GM23338 (cell line): ENCODE results near the gene KCTD4.
"Not testable (repeated sequence)": the region's sequence is repeated elsewhere in the genome, so short reads cannot be mapped to it uniquely, and the experiment has no call there.

Experiments used
- CREB1 ChIP-seq: fragments of 250-450 bp; sonication (Bioruptor Pico); IDR thresholded peaks from 2 replicates; pipeline ENCODE4 v1.5.0; 2020; ENCODE audit warnings: low read depth, mild to moderate bottlenecking, moderate library complexity
- EZH2 ChIP-seq: fragments of 200-600 bp; sonication (generic); IDR thresholded peaks from one replicate; pipeline ENCODE4 v1.8.0; 2017; ENCODE audit warnings: antibody characterized with exemption, mild to moderate bottlenecking, low read depth; ENCODE audit not compliant: unreplicated experiment
- EZH2phosphoT487 ChIP-seq: fragments of 200-600 bp; sonication (generic); IDR thresholded peaks from one replicate; pipeline ENCODE4 v1.8.1; 2018; ENCODE audit warnings: antibody characterized with exemption; ENCODE audit not compliant: unreplicated experiment
- JUNB ChIP-seq: IDR thresholded peaks from one replicate; pipeline ENCODE4 v1.6.1; 2016; ENCODE audit warnings: antibody characterized with exemption; ENCODE audit not compliant: unreplicated experiment
- POLR2AphosphoS5 ChIP-seq: IDR thresholded peaks from 2 replicates; pipeline ENCODE4 v1.6.1; 2016; ENCODE audit warnings: antibody characterized with exemption, low read depth
- STAT1 ChIP-seq: IDR thresholded peaks from one replicate; pipeline ENCODE4 v1.6.1; 2016; ENCODE audit warnings: antibody characterized with exemption; ENCODE audit not compliant: unreplicated experiment
- ZNF114 ChIP-seq: fragments of 250-450 bp; sonication (Bioruptor Pico); IDR thresholded peaks from 2 replicates; pipeline ENCODE4 v1.5.0; 2020; ENCODE audit warnings: mild to moderate bottlenecking, moderate library complexity
- ZNF331 ChIP-seq: fragments of 250-450 bp; sonication (Bioruptor Pico); IDR thresholded peaks from 2 replicates; pipeline ENCODE4 v1.5.0; 2020; ENCODE audit warnings: low read depth, mild to moderate bottlenecking, moderate library complexity
- TF ChIP-seq, protein P1 (sequence below), 2 experiments: fragments of 200-600 bp in 1 of 2; sonication (generic) in 1 of 2; conservative IDR thresholded peaks; 2 replicates each; pipeline versions ENCODE4 v1.5.1 to v1.6.1; 2016 to 2017; ENCODE audit warnings: antibody characterized with exemption in 2 of 2, low read depth in 2 of 2, mild to moderate bottlenecking in 2 of 2, moderate library complexity in 1 of 2
- TF ChIP-seq, protein P2 (sequence below): IDR thresholded peaks from one replicate; pipeline ENCODE4 v1.6.1; 2018; ENCODE audit warnings: antibody characterized with exemption; ENCODE audit not compliant: unreplicated experiment
- TF ChIP-seq, protein P3 (sequence below): IDR thresholded peaks from 2 replicates; pipeline ENCODE4 v1.6.1; 2016; ENCODE audit warnings: antibody characterized with exemption
- TF ChIP-seq, protein P4 (sequence below): fragments of 250-450 bp; sonication (Bioruptor Pico); IDR thresholded peaks from 2 replicates; pipeline ENCODE4 v1.5.0; 2020; ENCODE audit warnings: mild to moderate bottlenecking, moderate library complexity

DNA sequence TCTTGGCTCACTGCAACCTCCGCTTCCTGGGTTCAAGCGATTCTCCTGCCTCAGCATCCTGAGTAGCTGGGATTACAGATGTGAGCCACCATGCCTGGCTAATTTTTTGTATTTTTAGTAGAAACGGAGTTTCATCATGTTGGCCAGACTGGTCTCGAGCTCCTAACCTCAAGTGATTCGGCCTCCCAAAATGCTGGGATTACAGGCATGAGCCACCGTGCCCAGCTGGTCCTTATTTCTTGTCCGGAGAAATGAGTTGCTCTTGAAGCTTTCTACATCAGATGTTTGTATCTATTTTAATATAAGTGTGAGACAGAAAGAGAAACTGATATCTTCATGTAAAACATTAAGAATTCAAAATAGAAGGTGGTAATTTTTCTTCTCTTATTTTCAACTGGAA, 43.9 kb upstream of the KCTD4 start:
- TF ChIP-seq, protein P1, sequence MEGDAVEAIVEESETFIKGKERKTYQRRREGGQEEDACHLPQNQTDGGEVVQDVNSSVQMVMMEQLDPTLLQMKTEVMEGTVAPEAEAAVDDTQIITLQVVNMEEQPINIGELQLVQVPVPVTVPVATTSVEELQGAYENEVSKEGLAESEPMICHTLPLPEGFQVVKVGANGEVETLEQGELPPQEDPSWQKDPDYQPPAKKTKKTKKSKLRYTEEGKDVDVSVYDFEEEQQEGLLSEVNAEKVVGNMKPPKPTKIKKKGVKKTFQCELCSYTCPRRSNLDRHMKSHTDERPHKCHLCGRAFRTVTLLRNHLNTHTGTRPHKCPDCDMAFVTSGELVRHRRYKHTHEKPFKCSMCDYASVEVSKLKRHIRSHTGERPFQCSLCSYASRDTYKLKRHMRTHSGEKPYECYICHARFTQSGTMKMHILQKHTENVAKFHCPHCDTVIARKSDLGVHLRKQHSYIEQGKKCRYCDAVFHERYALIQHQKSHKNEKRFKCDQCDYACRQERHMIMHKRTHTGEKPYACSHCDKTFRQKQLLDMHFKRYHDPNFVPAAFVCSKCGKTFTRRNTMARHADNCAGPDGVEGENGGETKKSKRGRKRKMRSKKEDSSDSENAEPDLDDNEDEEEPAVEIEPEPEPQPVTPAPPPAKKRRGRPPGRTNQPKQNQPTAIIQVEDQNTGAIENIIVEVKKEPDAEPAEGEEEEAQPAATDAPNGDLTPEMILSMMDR (conservative IDR thresholded peaks at IDR 0.05; ENCODE audit: low read depth in 2 of 2), result not testable (repeated sequence)
- not testable (repeated sequence) for TF ChIP-seq EZH2; POLR2AphosphoS5; JUNB; CREB1 (CRISPR knock-in tag); EZH2phosphoT487; STAT1; ZNF114 (CRISPR knock-in tag); ZNF331 (CRISPR knock-in tag)
- TF ChIP-seq, protein P2, sequence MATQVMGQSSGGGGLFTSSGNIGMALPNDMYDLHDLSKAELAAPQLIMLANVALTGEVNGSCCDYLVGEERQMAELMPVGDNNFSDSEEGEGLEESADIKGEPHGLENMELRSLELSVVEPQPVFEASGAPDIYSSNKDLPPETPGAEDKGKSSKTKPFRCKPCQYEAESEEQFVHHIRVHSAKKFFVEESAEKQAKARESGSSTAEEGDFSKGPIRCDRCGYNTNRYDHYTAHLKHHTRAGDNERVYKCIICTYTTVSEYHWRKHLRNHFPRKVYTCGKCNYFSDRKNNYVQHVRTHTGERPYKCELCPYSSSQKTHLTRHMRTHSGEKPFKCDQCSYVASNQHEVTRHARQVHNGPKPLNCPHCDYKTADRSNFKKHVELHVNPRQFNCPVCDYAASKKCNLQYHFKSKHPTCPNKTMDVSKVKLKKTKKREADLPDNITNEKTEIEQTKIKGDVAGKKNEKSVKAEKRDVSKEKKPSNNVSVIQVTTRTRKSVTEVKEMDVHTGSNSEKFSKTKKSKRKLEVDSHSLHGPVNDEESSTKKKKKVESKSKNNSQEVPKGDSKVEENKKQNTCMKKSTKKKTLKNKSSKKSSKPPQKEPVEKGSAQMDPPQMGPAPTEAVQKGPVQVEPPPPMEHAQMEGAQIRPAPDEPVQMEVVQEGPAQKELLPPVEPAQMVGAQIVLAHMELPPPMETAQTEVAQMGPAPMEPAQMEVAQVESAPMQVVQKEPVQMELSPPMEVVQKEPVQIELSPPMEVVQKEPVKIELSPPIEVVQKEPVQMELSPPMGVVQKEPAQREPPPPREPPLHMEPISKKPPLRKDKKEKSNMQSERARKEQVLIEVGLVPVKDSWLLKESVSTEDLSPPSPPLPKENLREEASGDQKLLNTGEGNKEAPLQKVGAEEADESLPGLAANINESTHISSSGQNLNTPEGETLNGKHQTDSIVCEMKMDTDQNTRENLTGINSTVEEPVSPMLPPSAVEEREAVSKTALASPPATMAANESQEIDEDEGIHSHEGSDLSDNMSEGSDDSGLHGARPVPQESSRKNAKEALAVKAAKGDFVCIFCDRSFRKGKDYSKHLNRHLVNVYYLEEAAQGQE, result not testable (repeated sequence)
- TF ChIP-seq, protein P3, sequence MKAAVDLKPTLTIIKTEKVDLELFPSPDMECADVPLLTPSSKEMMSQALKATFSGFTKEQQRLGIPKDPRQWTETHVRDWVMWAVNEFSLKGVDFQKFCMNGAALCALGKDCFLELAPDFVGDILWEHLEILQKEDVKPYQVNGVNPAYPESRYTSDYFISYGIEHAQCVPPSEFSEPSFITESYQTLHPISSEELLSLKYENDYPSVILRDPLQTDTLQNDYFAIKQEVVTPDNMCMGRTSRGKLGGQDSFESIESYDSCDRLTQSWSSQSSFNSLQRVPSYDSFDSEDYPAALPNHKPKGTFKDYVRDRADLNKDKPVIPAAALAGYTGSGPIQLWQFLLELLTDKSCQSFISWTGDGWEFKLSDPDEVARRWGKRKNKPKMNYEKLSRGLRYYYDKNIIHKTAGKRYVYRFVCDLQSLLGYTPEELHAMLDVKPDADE, result not testable (repeated sequence)
- TF ChIP-seq, protein P4, sequence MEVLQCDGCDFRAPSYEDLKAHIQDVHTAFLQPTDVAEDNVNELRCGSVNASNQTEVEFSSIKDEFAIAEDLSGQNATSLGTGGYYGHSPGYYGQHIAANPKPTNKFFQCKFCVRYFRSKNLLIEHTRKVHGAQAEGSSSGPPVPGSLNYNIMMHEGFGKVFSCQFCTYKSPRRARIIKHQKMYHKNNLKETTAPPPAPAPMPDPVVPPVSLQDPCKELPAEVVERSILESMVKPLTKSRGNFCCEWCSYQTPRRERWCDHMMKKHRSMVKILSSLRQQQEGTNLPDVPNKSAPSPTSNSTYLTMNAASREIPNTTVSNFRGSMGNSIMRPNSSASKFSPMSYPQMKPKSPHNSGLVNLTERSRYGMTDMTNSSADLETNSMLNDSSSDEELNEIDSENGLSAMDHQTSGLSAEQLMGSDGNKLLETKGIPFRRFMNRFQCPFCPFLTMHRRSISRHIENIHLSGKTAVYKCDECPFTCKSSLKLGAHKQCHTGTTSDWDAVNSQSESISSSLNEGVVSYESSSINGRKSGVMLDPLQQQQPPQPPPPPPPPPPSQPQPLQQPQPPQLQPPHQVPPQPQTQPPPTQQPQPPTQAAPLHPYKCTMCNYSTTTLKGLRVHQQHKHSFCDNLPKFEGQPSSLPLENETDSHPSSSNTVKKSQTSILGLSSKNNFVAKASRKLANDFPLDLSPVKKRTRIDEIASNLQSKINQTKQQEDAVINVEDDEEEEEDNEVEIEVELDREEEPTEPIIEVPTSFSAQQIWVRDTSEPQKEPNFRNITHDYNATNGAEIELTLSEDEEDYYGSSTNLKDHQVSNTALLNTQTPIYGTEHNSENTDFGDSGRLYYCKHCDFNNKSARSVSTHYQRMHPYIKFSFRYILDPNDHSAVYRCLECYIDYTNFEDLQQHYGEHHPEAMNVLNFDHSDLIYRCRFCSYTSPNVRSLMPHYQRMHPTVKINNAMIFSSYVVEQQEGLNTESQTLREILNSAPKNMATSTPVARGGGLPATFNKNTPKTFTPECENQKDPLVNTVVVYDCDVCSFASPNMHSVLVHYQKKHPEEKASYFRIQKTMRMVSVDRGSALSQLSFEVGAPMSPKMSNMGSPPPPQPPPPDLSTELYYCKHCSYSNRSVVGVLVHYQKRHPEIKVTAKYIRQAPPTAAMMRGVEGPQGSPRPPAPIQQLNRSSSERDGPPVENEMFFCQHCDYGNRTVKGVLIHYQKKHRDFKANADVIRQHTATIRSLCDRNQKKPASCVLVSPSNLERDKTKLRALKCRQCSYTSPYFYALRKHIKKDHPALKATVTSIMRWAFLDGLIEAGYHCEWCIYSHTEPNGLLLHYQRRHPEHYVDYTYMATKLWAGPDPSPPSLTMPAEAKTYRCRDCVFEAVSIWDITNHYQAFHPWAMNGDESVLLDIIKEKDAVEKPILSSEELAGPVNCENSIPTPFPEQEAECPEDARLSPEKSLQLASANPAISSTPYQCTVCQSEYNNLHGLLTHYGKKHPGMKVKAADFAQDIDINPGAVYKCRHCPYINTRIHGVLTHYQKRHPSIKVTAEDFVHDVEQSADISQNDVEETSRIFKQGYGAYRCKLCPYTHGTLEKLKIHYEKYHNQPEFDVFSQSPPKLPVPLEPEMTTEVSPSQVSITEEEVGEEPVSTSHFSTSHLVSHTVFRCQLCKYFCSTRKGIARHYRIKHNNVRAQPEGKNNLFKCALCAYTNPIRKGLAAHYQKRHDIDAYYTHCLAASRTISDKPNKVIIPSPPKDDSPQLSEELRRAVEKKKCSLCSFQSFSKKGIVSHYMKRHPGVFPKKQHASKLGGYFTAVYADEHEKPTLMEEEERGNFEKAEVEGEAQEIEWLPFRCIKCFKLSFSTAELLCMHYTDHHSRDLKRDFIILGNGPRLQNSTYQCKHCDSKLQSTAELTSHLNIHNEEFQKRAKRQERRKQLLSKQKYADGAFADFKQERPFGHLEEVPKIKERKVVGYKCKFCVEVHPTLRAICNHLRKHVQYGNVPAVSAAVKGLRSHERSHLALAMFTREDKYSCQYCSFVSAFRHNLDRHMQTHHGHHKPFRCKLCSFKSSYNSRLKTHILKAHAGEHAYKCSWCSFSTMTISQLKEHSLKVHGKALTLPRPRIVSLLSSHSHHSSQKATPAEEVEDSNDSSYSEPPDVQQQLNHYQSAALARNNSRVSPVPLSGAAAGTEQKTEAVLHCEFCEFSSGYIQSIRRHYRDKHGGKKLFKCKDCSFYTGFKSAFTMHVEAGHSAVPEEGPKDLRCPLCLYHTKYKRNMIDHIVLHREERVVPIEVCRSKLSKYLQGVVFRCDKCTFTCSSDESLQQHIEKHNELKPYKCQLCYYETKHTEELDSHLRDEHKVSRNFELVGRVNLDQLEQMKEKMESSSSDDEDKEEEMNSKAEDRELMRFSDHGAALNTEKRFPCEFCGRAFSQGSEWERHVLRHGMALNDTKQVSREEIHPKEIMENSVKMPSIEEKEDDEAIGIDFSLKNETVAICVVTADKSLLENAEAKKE (CRISPR knock-in tag), result not testable (repeated sequence)
